Measurements from ENCODE around the gene C2CD3. TPM values are rescaled to one million over a fixed set of nuclear protein-coding genes. Genes with fewer than 3 reads are reported as not detected.

C2CD3 gene
- total RNA-seq, 1 experiment from 2014 or later = 22.0 TPM

DNA sequence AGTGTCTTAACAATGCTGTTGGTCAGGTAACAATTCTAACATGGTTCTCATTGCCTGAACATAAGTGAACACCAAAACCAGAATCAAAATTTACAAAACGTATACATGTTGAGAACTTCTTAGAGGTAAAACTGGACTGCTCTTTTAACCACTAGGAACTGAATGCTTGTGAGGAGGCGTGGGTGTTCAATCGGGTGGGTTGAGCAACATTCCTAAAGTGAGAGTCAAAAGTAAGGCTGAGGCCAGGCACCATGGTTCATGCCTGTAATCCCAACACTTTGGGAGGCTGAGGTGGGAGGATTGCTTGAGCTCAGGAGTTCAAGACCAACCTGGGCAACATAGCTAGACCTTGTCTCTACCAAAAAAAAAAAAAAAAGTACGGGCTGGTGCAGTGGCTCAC lies 11.8 kb upstream of the C2CD3 start:
- Histone ChIP-seq H3K4me1 (ENCODE audit: insufficient read depth, low read length) (no peaks in the 10 kb centered on the region; the same call in 1 of the 2 replicates), H3K9ac (ENCODE audit: extremely low read depth, insufficient read length, low read length) (no peak overlapping the region), H3K79me1 (ENCODE audit: insufficient read depth, low read depth, low read length, poor library complexity, severe bottlenecking) (no peaks in the 10 kb centered on the region), H2AFZ (ENCODE audit: low read length) (no peak overlapping the region), H2BK120ac (ENCODE audit: low read depth, low read length, poor library complexity, severe bottlenecking) (no peak overlapping the region), H3K27me3 (ENCODE audit: insufficient read depth, low read length) (no peaks in the 10 kb centered on the region), H3K27ac (ENCODE audit: insufficient read length, low read depth, low read length) (no peak overlapping the region), H2BK15ac (ENCODE audit: low read depth, low read length) (no peak overlapping the region), H2BK12ac (ENCODE audit: insufficient read length, low read depth, low read length) (no peak overlapping the region), H2BK20ac (ENCODE audit: low read depth, low read length, poor library complexity, severe bottlenecking) (no peak overlapping the region), H4K5ac (ENCODE audit: insufficient read length, low read depth, low read length) (no peak overlapping the region), H3K9me3 (ENCODE audit: control insufficient read depth, low read depth, low read length) (no peaks in the 10 kb centered on the region), H3T11ph (ENCODE audit: low read length) (no peak overlapping the region), H4K91ac (ENCODE audit: insufficient read length, low read depth, low read length) (no peak overlapping the region), H3K4me2 (ENCODE audit: insufficient read depth, insufficient read length, low read length) (no peak overlapping the region), H3K4ac (ENCODE audit: low read depth, low read length) (no peak overlapping the region), H4K20me1 (ENCODE audit: control insufficient read depth, insufficient read depth, insufficient read length) (no peaks in the 10 kb centered on the region), H3K79me2 (ENCODE audit: insufficient read depth, low read length) (peaks cover 3% of the 10 kb centered on the region; the same call in 1 of the 2 replicates), H4K8ac (replicated peaks; ENCODE audit: insufficient read length, low read depth, low read length) (no peak overlapping the region), H3K14ac (ENCODE audit: insufficient read depth, low read length) (no peak overlapping the region), H3K23me2 (ENCODE audit: insufficient read length, low read depth, low read length, poor library complexity, severe bottlenecking) (no peaks in the 10 kb centered on the region), H3K18ac (ENCODE audit: insufficient read length, low read depth, low read length) (no peak overlapping the region), H3K56ac (ENCODE audit: insufficient read length, low read depth, low read length) (no peak overlapping the region), H2BK5ac (ENCODE audit: insufficient read length, low read length) (no peak overlapping the region), H2AK5ac (ENCODE audit: insufficient read length, low read length) (no peak overlapping the region), H3K23ac (ENCODE audit: insufficient read length, low read depth, low read length) (no peak overlapping the region)
- Mint-ChIP-seq H3K36me3 (ENCODE audit: insufficient read depth in 1 of 3, low read depth in 3 of 3) (no peaks in the 10 kb centered on the region), H3K27me3 (ENCODE audit: low read depth) (no peaks in the 10 kb centered on the region), H3K9me3 (no peaks in the 10 kb centered on the region), H3K4me3 (no peak overlapping the region), H3K27ac (peak overlapping the region in 1 of 3 experiments; percentile 15; a peak in 1 of 7 replicates), H3K4me1 (peaks cover 3 to 4% of the 10 kb centered on the region in 2 experiments; a peak in 2 of 4 replicates)
- WGBS (ENCODE audit: extremely low coverage, insufficient read length, low lambda C conversion rate) = no CpG with 5 or more reads among the region's 4 CpGs
- DNase-seq = no peak
- TF ChIP-seq, protein P1, sequence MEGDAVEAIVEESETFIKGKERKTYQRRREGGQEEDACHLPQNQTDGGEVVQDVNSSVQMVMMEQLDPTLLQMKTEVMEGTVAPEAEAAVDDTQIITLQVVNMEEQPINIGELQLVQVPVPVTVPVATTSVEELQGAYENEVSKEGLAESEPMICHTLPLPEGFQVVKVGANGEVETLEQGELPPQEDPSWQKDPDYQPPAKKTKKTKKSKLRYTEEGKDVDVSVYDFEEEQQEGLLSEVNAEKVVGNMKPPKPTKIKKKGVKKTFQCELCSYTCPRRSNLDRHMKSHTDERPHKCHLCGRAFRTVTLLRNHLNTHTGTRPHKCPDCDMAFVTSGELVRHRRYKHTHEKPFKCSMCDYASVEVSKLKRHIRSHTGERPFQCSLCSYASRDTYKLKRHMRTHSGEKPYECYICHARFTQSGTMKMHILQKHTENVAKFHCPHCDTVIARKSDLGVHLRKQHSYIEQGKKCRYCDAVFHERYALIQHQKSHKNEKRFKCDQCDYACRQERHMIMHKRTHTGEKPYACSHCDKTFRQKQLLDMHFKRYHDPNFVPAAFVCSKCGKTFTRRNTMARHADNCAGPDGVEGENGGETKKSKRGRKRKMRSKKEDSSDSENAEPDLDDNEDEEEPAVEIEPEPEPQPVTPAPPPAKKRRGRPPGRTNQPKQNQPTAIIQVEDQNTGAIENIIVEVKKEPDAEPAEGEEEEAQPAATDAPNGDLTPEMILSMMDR (conservative IDR thresholded peaks at IDR 0.05) = no peak

Data from H9 (cell line).